ENCODE data around the gene ZBTB7C. TPM values are rescaled to one million over a fixed set of nuclear protein-coding genes. Genes with fewer than 3 reads are reported as not detected.

Gene ZBTB7C
- total RNA-seq, 1 donor from 2014 or later, result 13.0 TPM

GRCh38 chr18:48106976-48107781, 302.0 kb downstream of the ZBTB7C start:
- Mint-ChIP-seq H3K4me3 (no peak overlapping the region), H3K27me3 (peaks cover 4% of the 10 kb centered on the region), H3K36me3 (no peaks in the 10 kb centered on the region), H3K27ac (no peak overlapping the region), H3K4me1 (ENCODE audit: unreplicated experiment) (peaks cover 16% of the 10 kb centered on the region), H3K9me3 (no peaks in the 10 kb centered on the region)
- TF ChIP-seq CTCF (conservative IDR thresholded peaks at IDR 0.05), result no peak
- no peak for DNase-seq (ENCODE audit: extremely low spot score, unreplicated experiment)

- Mint-ChIP-seq H3K4me3 (no peak overlapping the region), H3K36me3 (no peaks in the 10 kb centered on the region), H3K27ac (peak overlapping the region; percentile 14), H3K27me3 (peaks cover 4% of the 10 kb centered on the region), H3K9me3 (no peaks in the 10 kb centered on the region), H3K4me1 (ENCODE audit: unreplicated experiment) (peaks cover 16% of the 10 kb centered on the region)
- no peak for TF ChIP-seq CTCF (conservative IDR thresholded peaks at IDR 0.05)
- DNase-seq (ENCODE audit: extremely low spot score, unreplicated experiment), result no peak
Observed at GRCh38 chr18:48106498-48106897, 302.7 kb downstream of the ZBTB7C start.

- Mint-ChIP-seq H3K36me3 (no peaks in the 10 kb centered on the region), H3K9me3 (no peaks in the 10 kb centered on the region), H3K27ac (no peak overlapping the region), H3K27me3 (peaks cover 4% of the 10 kb centered on the region), H3K4me1 (ENCODE audit: unreplicated experiment) (peaks cover 23% of the 10 kb centered on the region), H3K4me3 (no peak overlapping the region)
- no peak for DNase-seq (ENCODE audit: extremely low spot score, unreplicated experiment)
- TF ChIP-seq CTCF (conservative IDR thresholded peaks at IDR 0.05), result no peak
Observed at GRCh38 chr18:48105317-48105716, 303.9 kb downstream of the ZBTB7C start.

GRCh38 chr18:48104705-48105104, 304.5 kb downstream of the ZBTB7C start:
- H3K36me3 Mint-ChIP-seq, result no peaks in the 10 kb centered on the region
- no peak overlapping the region for H3K4me3 Mint-ChIP-seq
- no peak for DNase-seq (ENCODE audit: extremely low spot score, unreplicated experiment)
- no peaks in the 10 kb centered on the region for H3K9me3 Mint-ChIP-seq
- no peak for TF ChIP-seq CTCF (conservative IDR thresholded peaks at IDR 0.05)
- no peak overlapping the region for H3K27ac Mint-ChIP-seq
- H3K27me3 Mint-ChIP-seq, result peaks cover 4% of the 10 kb centered on the region
- H3K4me1 Mint-ChIP-seq (ENCODE audit: unreplicated experiment), result peaks cover 29% of the 10 kb centered on the region

- Mint-ChIP-seq H3K4me3 (peak overlapping the region; percentile 19), H3K27ac (no peak overlapping the region), H3K36me3 (no peaks in the 10 kb centered on the region), H3K9me3 (no peaks in the 10 kb centered on the region), H3K27me3 (no peaks in the 10 kb centered on the region), H3K4me1 (ENCODE audit: unreplicated experiment) (peaks cover 17% of the 10 kb centered on the region)
- no peak for DNase-seq (ENCODE audit: extremely low spot score, unreplicated experiment)
- TF ChIP-seq CTCF (conservative IDR thresholded peaks at IDR 0.05), result no peak
Observed at GRCh38 chr18:48100651-48101165, 308.5 kb downstream of the ZBTB7C start.

Data from type B pancreatic cell (in vitro differentiated cells).